Chondrocyte (in vitro differentiated cells): Measurements from ENCODE around the gene SLAMF9. TPM values are rescaled to one million over a fixed set of nuclear protein-coding genes. Genes with fewer than 3 reads are reported as not detected.
A peak's percentile ranks its signal among the peaks of the same experiment; 100 is the strongest.

Source experiments
- DNase-seq: peaks from one replicate; pipeline ENCODE4 v3.0.0; 2021; ENCODE audit warnings: mixed read lengths, low spot score
- H3K27ac Mint-ChIP-seq: one replicate; pipeline ENCODE4 v1.8.0; 2021; ENCODE audit warnings: mild to moderate bottlenecking, moderate library complexity, mixed read lengths; ENCODE audit not compliant: unreplicated experiment
- H3K27me3 Mint-ChIP-seq: 2 replicates; pipeline ENCODE4 v1.8.0; 2021; ENCODE audit warnings: low read depth, mixed read lengths
- H3K36me3 Mint-ChIP-seq: 2 replicates; pipeline ENCODE4 v1.8.0; 2021; ENCODE audit warnings: low read depth, mixed read lengths
- H3K4me1 Mint-ChIP-seq: 2 replicates; pipeline ENCODE4 v1.8.0; 2021; ENCODE audit warnings: low read depth, mild to moderate bottlenecking, mixed read lengths
- H3K4me3 Mint-ChIP-seq: one replicate; pipeline ENCODE4 v1.8.0; 2021; ENCODE audit warnings: mild to moderate bottlenecking, moderate library complexity, mixed read lengths; ENCODE audit not compliant: unreplicated experiment
- H3K9me3 Mint-ChIP-seq: 2 replicates; pipeline ENCODE4 v1.8.0; 2021; ENCODE audit warnings: low read depth, mixed read lengths
- CTCF ChIP-seq: fragments of 200-600 bp; sonication (generic); IDR thresholded peaks from 2 replicates; pipeline ENCODE4 v1.5.0; 2021; ENCODE audit warnings: antibody characterized with exemption, mild to moderate bottlenecking, moderate library complexity
- total RNA-seq: library from RNA; stranded (reverse); gene quantifications from 3 replicates; pipeline ENCODE4 v1.2.1, GENCODE V29; 2021

The SLAMF9 gene
- total RNA-seq, 1 donor from 2014 or later = not detected

- TF ChIP-seq CTCF = no peak
- Mint-ChIP-seq H3K9me3 (no peaks in the 10 kb centered on the region), H3K4me3 (no peak overlapping the region), H3K36me3 (no peaks in the 10 kb centered on the region), H3K4me1 (no peaks in the 10 kb centered on the region), H3K27ac (no peak overlapping the region), H3K27me3 (peaks cover 27% of the 10 kb centered on the region)
- peak; percentile 63 for DNase-seq
Measured at GRCh38 chr1:159934136-159935039, 19.6 kb downstream of the SLAMF9 start.

GRCh38 chr1:159933347-159933746 lies 20.7 kb downstream of the SLAMF9 start:
- Mint-ChIP-seq H3K36me3 (no peaks in the 10 kb centered on the region), H3K4me1 (no peaks in the 10 kb centered on the region), H3K4me3 (no peak overlapping the region), H3K27me3 (peaks cover 18% of the 10 kb centered on the region), H3K27ac (no peak overlapping the region), H3K9me3 (no peaks in the 10 kb centered on the region)
- no peak for TF ChIP-seq CTCF
- no peak for DNase-seq

GRCh38 chr1:159932296-159933285 lies 21.4 kb downstream of the SLAMF9 start:
- DNase-seq = peak; percentile 71
- H3K27me3 Mint-ChIP-seq = peaks cover 15% of the 10 kb centered on the region
- no peak for TF ChIP-seq CTCF
- H3K27ac Mint-ChIP-seq = no peak overlapping the region
- H3K4me3 Mint-ChIP-seq = no peak overlapping the region
- H3K36me3 Mint-ChIP-seq = no peaks in the 10 kb centered on the region
- no peaks in the 10 kb centered on the region for H3K4me1 Mint-ChIP-seq
- H3K9me3 Mint-ChIP-seq = no peaks in the 10 kb centered on the region

GRCh38 chr1:159931795-159932173 lies 22.3 kb downstream of the SLAMF9 start:
- no peak for DNase-seq
- H3K27ac Mint-ChIP-seq = no peak overlapping the region
- no peak for TF ChIP-seq CTCF
- no peaks in the 10 kb centered on the region for H3K9me3 Mint-ChIP-seq
- no peaks in the 10 kb centered on the region for H3K36me3 Mint-ChIP-seq
- H3K4me1 Mint-ChIP-seq = no peaks in the 10 kb centered on the region
- no peak overlapping the region for H3K4me3 Mint-ChIP-seq
- peaks cover 15% of the 10 kb centered on the region for H3K27me3 Mint-ChIP-seq
